Glutamatergic neuron (in vitro differentiated cells): ENCODE measurements around the gene HIC1. TPM values are rescaled to one million over a fixed set of nuclear protein-coding genes. Genes with fewer than 3 reads are reported as not detected.

ENCODE experiments used
- DNase-seq: peaks from one replicate; pipeline ENCODE4 v3.0.0; 2022
- H3K27ac Mint-ChIP-seq: one replicate; pipeline ENCODE4 v1.8.0; 2020; ENCODE audit warnings: mild to moderate bottlenecking, mixed read lengths, inconsistent platforms; ENCODE audit not compliant: unreplicated experiment
- H3K27me3 Mint-ChIP-seq: one replicate; pipeline ENCODE4 v1.8.0; 2020; ENCODE audit warnings: mild to moderate bottlenecking, moderate library complexity, mixed read lengths, inconsistent platforms; ENCODE audit not compliant: unreplicated experiment
- H3K36me3 Mint-ChIP-seq: one replicate; pipeline ENCODE4 v1.8.0; 2020; ENCODE audit warnings: mild to moderate bottlenecking, mixed read lengths, inconsistent platforms; ENCODE audit not compliant: unreplicated experiment
- H3K4me1 Mint-ChIP-seq: one replicate; pipeline ENCODE4 v1.8.0; 2020; ENCODE audit warnings: mild to moderate bottlenecking, low read depth, mixed read lengths, inconsistent platforms; ENCODE audit not compliant: unreplicated experiment
- H3K4me3 Mint-ChIP-seq: one replicate; pipeline ENCODE4 v1.8.0; 2020; ENCODE audit warnings: mild to moderate bottlenecking, mixed read lengths, inconsistent platforms; ENCODE audit not compliant: unreplicated experiment
- H3K9me3 Mint-ChIP-seq: one replicate; pipeline ENCODE4 v1.8.0; 2020; ENCODE audit warnings: mild to moderate bottlenecking, moderate library complexity, mixed read lengths, inconsistent platforms; ENCODE audit not compliant: unreplicated experiment
- CTCF ChIP-seq: fragments of 200-600 bp; sonication (generic); IDR thresholded peaks from one replicate; pipeline ENCODE4 v1.5.0; 2021; ENCODE audit not compliant: partially characterized antibody, unreplicated experiment
- total RNA-seq: library from RNA; stranded (reverse); fragmentation: NEBNext Ultra II Directional; extraction: Animal tissue kit (Norgen Biotek cat#: 25700); gene quantifications from one replicate; pipeline ENCODE4 v1.2.1, GENCODE V29; 2021; ENCODE audit not compliant: unreplicated experiment

HIC1 gene
- total RNA-seq, 1 donor from 2014 or later, result 2.5 TPM

- no peaks in the 10 kb centered on the region for H3K36me3 Mint-ChIP-seq
- TF ChIP-seq CTCF, result no peak
- peak; percentile 64 for DNase-seq
- H3K27ac Mint-ChIP-seq, result no peak overlapping the region
- H3K9me3 Mint-ChIP-seq, result peaks cover 1% of the 10 kb centered on the region
- H3K4me1 Mint-ChIP-seq, result peaks cover 13% of the 10 kb centered on the region
- no peak overlapping the region for H3K4me3 Mint-ChIP-seq
- no peaks in the 10 kb centered on the region for H3K27me3 Mint-ChIP-seq
These were observed 19.9 kb upstream of the HIC1 start for GRCh38 chr17:2034806-2035540.

- peaks cover 9% of the 10 kb centered on the region for H3K4me1 Mint-ChIP-seq
- no peak for TF ChIP-seq CTCF
- H3K27me3 Mint-ChIP-seq, result no peaks in the 10 kb centered on the region
- no peak for DNase-seq
- H3K36me3 Mint-ChIP-seq, result no peaks in the 10 kb centered on the region
- H3K9me3 Mint-ChIP-seq, result peaks cover 1% of the 10 kb centered on the region
- H3K4me3 Mint-ChIP-seq, result peak overlapping the region; percentile 50
- H3K27ac Mint-ChIP-seq, result no peak overlapping the region
These were observed 19.1 kb upstream of the HIC1 start for GRCh38 chr17:2035541-2036488.

GRCh38 chr17:2037155-2037554 lies 17.7 kb upstream of the HIC1 start:
- no peak overlapping the region for H3K27ac Mint-ChIP-seq
- DNase-seq, result no peak
- H3K4me3 Mint-ChIP-seq, result no peak overlapping the region
- peaks cover 1% of the 10 kb centered on the region for H3K27me3 Mint-ChIP-seq
- H3K36me3 Mint-ChIP-seq, result no peaks in the 10 kb centered on the region
- no peak for TF ChIP-seq CTCF
- H3K4me1 Mint-ChIP-seq, result peaks cover 11% of the 10 kb centered on the region
- peaks cover 1% of the 10 kb centered on the region for H3K9me3 Mint-ChIP-seq

GRCh38 chr17:2040219-2040827 lies 14.6 kb upstream of the HIC1 start:
- DNase-seq, result no peak
- H3K4me3 Mint-ChIP-seq, result peak overlapping the region; percentile 76
- H3K27ac Mint-ChIP-seq, result peak overlapping the region; percentile 64
- H3K9me3 Mint-ChIP-seq, result peaks cover 1% of the 10 kb centered on the region
- H3K27me3 Mint-ChIP-seq, result peaks cover 3% of the 10 kb centered on the region
- no peak for TF ChIP-seq CTCF
- H3K36me3 Mint-ChIP-seq, result no peaks in the 10 kb centered on the region
- H3K4me1 Mint-ChIP-seq, result peaks cover 9% of the 10 kb centered on the region
